Transverse colon (tissue), 4 donors: ENCODE measurements around the gene BIRC6. TPM values are rescaled to one million over a fixed set of nuclear protein-coding genes. Genes with fewer than 3 reads are reported as not detected.

Source experiments
- DNase-seq: peaks from one replicate; pipeline ENCODE4 v3.0.0-alpha.2; 2019
- H3K27ac ChIP-seq, 4 donors: fragments of 200-600 bp; sonication (generic); 2 replicates each; pipeline ENCODE4 v1.5.1; 2016 to 2018; ENCODE audit warnings: inconsistent platforms in 4 of 4
- H3K27me3 ChIP-seq: fragments of 200-600 bp; sonication (generic); 2 replicates; pipeline ENCODE4 v1.5.1; 2017; ENCODE audit warnings: inconsistent platforms
- H3K36me3 ChIP-seq, 4 donors: fragments of 200-600 bp; sonication (generic); 2 replicates each; pipeline ENCODE4 v1.5.1; 2017 to 2019; ENCODE audit warnings: inconsistent platforms in 4 of 4
- H3K4me1 ChIP-seq, 4 donors: fragments of 200-600 bp; sonication (generic); 2 replicates each; pipeline ENCODE4 v1.5.1; 2017 to 2020; ENCODE audit warnings: inconsistent platforms in 4 of 4
- H3K4me3 ChIP-seq, 4 donors: fragments of 200-600 bp; sonication (generic); 1 replicate in 1 of 4; 2 replicates in 3 of 4; pipeline versions ENCODE4 v1.5.1 to v1.6.1; 2017 to 2019; ENCODE audit warnings: inconsistent platforms in 4 of 4
- H3K9me3 ChIP-seq, 2 donors: fragments of 200-600 bp; sonication (generic); 2 replicates each; pipeline ENCODE4 v1.5.1; 2017 to 2019; ENCODE audit warnings: inconsistent platforms in 2 of 2
- EP300 ChIP-seq: sonication (generic); formaldehyde crosslinking; IDR thresholded peaks from one replicate; pipeline ENCODE4 v1.6.1; 2017; ENCODE audit warnings: antibody characterized with exemption, low read depth
- POLR2A ChIP-seq: fragments of 450-650 bp; IDR thresholded peaks from one replicate; pipeline ENCODE4 v1.6.1; 2016; ENCODE audit warnings: antibody characterized with exemption, mild to moderate bottlenecking, moderate library complexity
- POLR2AphosphoS5 ChIP-seq, 3 donors: sonication (generic); formaldehyde crosslinking; IDR thresholded peaks; one replicate each; pipeline ENCODE4 v1.6.1; 2016; ENCODE audit warnings: antibody characterized with exemption in 3 of 3
- WGBS, 2 donors: methylation state at CpG; one replicate each; pipeline ENCODE4 v1.1.5; 2018; ENCODE audit warnings: low coverage in 1 of 2; 5-methylcytosine and 5-hydroxymethylcytosine counted together
- in situ Hi-C, 4 donors: fragments of 200-750 bp; cut with MboI; loops; one replicate each; pipeline versions ENCODE4 v1.15.0 to v1.15.1; 2017; ENCODE audit warnings: low sequenced_read_pairs in 3 of 4, low pct_ligation_motif_present in 1 of 4, low pct_unique_long_range_greater_than_20kb in 1 of 4
- intact Hi-C: fragments of 100-400 bp; cut with DNase I; formaldehyde crosslinking; loops from one replicate; pipeline ENCODE4 v1.15.1; 2023; ENCODE audit warnings: low total_unique reads
- total RNA-seq, 4 donors: library from RNA; depleted of rRNA; stranded (reverse); fragments of >200 nt; gene quantifications; one replicate each; pipeline ENCODE4 v1.1.0, GENCODE V29; 2016
- TF ChIP-seq, protein P1 (sequence below), 5 experiments: fragments of 200-600 bp in 3 of 5; fragments of 450-650 bp in 2 of 5; sonication (generic) in 3 of 5; IDR thresholded peaks; 1 replicate in 2 of 5; 2 replicates in 3 of 5; pipeline ENCODE4 v1.5.1; 2016 to 2017; ENCODE audit warnings: antibody characterized with exemption in 5 of 5, inconsistent platforms in 3 of 5, mild to moderate bottlenecking in 2 of 5, moderate library complexity in 1 of 5

The BIRC6 gene
- total RNA-seq, 4 donors from 2014 or later, result 131 to 337 (median 219) TPM

DNA sequence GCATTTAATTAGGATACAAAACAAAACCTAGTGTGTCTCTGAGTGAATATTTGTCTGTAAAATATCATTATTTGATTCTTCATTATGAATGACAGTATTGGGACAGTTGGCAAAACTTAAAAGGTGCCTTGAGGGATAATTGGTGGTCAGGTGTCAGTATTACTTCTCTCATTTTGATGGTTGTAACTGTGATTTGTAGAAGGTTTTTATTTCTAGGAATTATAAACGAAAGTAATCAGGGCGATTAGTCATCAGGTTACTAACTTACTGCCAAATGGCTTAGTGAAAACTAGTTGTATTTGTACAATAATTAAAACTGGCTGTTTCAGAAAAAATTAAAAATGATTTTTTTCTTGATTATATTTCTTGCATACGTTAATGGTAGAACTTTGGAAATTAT lies 117.6 kb downstream of the BIRC6 start:
- WGBS, 2 donors, result 79 to 87% methylated on average over 3 of the region's 3 CpGs

DNA sequence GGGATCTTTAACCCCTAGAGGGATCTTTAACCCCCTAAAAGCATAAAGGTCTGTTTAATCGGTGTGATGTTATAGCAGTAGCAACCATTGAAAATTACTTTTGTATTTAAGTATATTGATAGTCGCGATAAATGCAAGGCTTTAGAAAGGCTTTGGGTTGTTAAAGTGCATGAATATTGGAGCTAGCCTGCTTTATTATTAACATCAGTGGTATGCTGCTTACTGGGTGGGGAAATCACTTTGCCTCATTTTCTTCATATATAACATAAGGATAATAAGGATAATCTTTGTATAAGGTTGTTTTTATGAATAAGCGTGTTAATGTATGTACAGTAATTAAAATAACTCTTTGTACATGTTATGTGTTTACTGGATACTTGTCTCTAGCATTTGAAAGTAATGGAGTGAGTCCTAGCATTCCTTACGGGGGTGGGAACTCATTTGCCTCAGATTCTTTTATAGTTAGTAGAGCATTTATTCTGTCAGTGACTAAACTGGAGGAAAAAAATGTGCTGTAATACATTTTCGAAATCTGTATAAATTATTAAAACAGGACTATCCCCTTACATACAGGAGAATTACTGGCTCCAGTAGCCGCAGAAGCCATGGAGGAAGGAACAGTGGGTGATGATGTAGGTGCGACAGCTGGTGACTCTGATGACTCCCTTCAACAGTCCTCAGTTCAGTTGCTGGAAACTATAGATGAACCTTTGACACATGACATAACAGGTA lies 122.2 kb downstream of the BIRC6 start:
- Histone ChIP-seq H3K27me3 (no peaks in the 10 kb centered on the region), H3K9me3 (no peaks in the 10 kb centered on the region), H3K4me1 (no peaks in the 10 kb centered on the region), H3K4me3 (no peak overlapping the region), H3K27ac (no peak overlapping the region), H3K36me3 (peaks cover 0 to 69% (median 19%) of the 10 kb centered on the region in 4 donors)
- intact Hi-C loops (no loop called here), in situ Hi-C loops (no loop called here)
- 94 to 96% methylated on average over 7 to 8 of the region's 8 CpGs for WGBS, 2 donors
- TF ChIP-seq POLR2AphosphoS5 (IDR thresholded peaks at IDR 0.05), result no peak
- no peak for TF ChIP-seq POLR2A
- no peak for TF ChIP-seq EP300
- TF ChIP-seq, protein P1, sequence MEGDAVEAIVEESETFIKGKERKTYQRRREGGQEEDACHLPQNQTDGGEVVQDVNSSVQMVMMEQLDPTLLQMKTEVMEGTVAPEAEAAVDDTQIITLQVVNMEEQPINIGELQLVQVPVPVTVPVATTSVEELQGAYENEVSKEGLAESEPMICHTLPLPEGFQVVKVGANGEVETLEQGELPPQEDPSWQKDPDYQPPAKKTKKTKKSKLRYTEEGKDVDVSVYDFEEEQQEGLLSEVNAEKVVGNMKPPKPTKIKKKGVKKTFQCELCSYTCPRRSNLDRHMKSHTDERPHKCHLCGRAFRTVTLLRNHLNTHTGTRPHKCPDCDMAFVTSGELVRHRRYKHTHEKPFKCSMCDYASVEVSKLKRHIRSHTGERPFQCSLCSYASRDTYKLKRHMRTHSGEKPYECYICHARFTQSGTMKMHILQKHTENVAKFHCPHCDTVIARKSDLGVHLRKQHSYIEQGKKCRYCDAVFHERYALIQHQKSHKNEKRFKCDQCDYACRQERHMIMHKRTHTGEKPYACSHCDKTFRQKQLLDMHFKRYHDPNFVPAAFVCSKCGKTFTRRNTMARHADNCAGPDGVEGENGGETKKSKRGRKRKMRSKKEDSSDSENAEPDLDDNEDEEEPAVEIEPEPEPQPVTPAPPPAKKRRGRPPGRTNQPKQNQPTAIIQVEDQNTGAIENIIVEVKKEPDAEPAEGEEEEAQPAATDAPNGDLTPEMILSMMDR (IDR thresholded peaks at IDR 0.05), result no peak
- DNase-seq, result no peak

More for the DNA sequence above, 117.6 kb downstream of the BIRC6 start:
- Histone ChIP-seq H3K27ac (no peak overlapping the region), H3K36me3 (peaks cover 0 to 46% (median 15%) of the 10 kb centered on the region in 4 donors), H3K4me3 (no peak overlapping the region), H3K4me1 (no peaks in the 10 kb centered on the region), H3K9me3 (no peaks in the 10 kb centered on the region), H3K27me3 (no peaks in the 10 kb centered on the region)
- in situ Hi-C loops (no loop called here), intact Hi-C loops (no loop called here)
- no peak for TF ChIP-seq EP300
- TF ChIP-seq, protein P1 (IDR thresholded peaks at IDR 0.05), result no peak
- TF ChIP-seq POLR2A, result no peak
- no peak for TF ChIP-seq POLR2AphosphoS5 (IDR thresholded peaks at IDR 0.05)
- DNase-seq, result no peak

DNA sequence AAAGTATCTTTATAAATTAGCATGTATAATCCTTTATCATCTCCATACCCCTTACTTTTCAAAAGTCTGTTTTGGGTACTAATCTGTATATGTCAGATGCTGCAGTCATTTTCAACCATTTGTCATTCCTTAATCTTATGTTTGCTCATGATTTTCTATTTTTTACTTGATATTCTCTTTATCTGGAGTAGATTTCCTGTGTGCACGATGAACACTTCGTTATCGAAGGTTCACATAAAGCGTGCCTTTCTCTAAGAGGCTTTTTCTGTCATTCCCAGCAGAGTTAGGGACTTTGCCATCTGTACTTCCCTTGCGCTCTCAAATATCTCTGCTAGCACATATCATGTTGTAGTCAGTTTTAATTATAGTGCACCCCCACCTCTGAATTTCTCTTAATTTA lies 123.2 kb downstream of the BIRC6 start:
- Histone ChIP-seq H3K4me3 (no peak overlapping the region), H3K4me1 (peaks cover 0 to 6% (median 0%) of the 10 kb centered on the region in 4 donors), H3K27me3 (no peaks in the 10 kb centered on the region), H3K36me3 (peaks cover 0 to 71% (median 20%) of the 10 kb centered on the region in 4 donors), H3K27ac (no peak overlapping the region), H3K9me3 (no peaks in the 10 kb centered on the region)
- intact Hi-C loops, result no loop called here
- no peak for TF ChIP-seq POLR2AphosphoS5 (IDR thresholded peaks at IDR 0.05)
- TF ChIP-seq EP300, result no peak
- TF ChIP-seq, protein P1 (IDR thresholded peaks at IDR 0.05), result no peak
- TF ChIP-seq POLR2A, result no peak
- no peak for DNase-seq
- in situ Hi-C loops, result no loop called here
- WGBS, 2 donors, result 95 to 98% methylated on average over 5 of the region's 5 CpGs

DNA sequence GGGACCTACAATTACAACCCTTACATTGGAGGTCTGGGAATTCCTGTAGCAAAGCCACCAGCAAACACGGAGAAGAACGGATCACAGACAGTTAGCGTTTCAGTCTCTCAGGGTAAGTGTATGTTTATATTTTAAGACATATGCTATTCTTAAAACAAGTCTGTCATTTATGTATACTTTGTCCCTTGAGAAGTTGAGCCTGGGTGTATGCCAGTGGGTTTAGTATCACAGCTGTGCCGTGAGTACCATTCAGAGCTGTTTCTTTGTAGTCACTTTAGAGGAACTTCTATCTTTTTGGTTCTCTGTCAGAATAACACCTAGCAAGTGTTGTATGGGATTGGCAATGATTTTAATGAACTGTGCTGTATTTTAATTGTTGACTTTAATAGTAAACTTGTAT lies 125.6 kb downstream of the BIRC6 start:
- TF ChIP-seq POLR2A, result no peak
- H3K9me3 ChIP-seq, result no peaks in the 10 kb centered on the region
- in situ Hi-C loops, result no loop called here

DNA sequence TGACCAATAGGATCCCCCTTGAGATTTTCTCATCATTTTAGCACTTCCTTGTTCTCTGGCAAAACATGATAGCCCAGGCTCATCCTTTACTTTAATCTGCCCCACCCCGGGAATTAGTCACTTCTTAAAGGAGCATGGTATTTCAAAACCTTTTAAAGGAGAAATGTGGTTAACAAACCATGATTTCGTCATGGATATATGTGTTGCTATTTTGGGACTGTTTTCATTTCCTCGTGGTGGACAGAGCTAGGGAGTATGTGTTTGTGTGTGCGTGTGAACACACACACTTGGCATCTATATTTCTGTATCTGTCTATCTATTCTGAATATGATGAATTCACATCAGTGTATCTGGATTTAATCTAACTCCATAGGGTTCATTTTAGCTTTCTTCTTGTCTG lies 128.1 kb downstream of the BIRC6 start:
- Histone ChIP-seq H3K36me3 (peaks cover 0 to 83% (median 23%) of the 10 kb centered on the region in 4 donors), H3K4me1 (peaks cover 0 to 7% (median 0%) of the 10 kb centered on the region in 4 donors), H3K27ac (no peak overlapping the region), H3K9me3 (no peaks in the 10 kb centered on the region), H3K4me3 (no peak overlapping the region), H3K27me3 (no peaks in the 10 kb centered on the region)
- in situ Hi-C loops, result no loop called here
- intact Hi-C loops, result no loop called here
- no peak for DNase-seq
- 28 to 61% methylated on average over 4 of the region's 4 CpGs for WGBS, 2 donors
- TF ChIP-seq POLR2A, result no peak
- TF ChIP-seq, protein P1 (IDR thresholded peaks at IDR 0.05), result no peak
- no peak for TF ChIP-seq POLR2AphosphoS5 (IDR thresholded peaks at IDR 0.05)
- TF ChIP-seq EP300, result no peak

More for the DNA sequence above, 125.6 kb downstream of the BIRC6 start:
- Histone ChIP-seq H3K27ac (no peak overlapping the region), H3K27me3 (no peaks in the 10 kb centered on the region), H3K4me3 (no peak overlapping the region), H3K36me3 (peaks cover 0 to 88% (median 26%) of the 10 kb centered on the region in 4 donors), H3K4me1 (peaks cover 0 to 7% (median 0%) of the 10 kb centered on the region in 4 donors)
- intact Hi-C loops, result no loop called here
- DNase-seq, result no peak
- 74 to 76% methylated on average over 4 of the region's 4 CpGs for WGBS, 2 donors
